Subcutaneous adipose tissue (tissue), 4 donors: Measurements from ENCODE around the gene PTPRCAP. TPM values are rescaled to one million over a fixed set of nuclear protein-coding genes. Genes with fewer than 3 reads are reported as not detected.

Experiments used
- CTCF ChIP-seq: fragments of 450-650 bp; IDR thresholded peaks from one replicate; pipeline ENCODE4 v1.5.1; 2016; ENCODE audit warnings: low read depth, mild to moderate bottlenecking, control low read depth, antibody characterized with exemption, moderate library complexity
- total RNA-seq, 4 donors: library from RNA; depleted of rRNA; stranded (reverse); fragments of >200 nt; gene quantifications; one replicate each; pipeline ENCODE4 v1.1.0, GENCODE V29; 2016

PTPRCAP gene
- total RNA-seq, 4 donors from 2014 or later, result 1.7 to 6.7 (median 3.5) TPM

DNA sequence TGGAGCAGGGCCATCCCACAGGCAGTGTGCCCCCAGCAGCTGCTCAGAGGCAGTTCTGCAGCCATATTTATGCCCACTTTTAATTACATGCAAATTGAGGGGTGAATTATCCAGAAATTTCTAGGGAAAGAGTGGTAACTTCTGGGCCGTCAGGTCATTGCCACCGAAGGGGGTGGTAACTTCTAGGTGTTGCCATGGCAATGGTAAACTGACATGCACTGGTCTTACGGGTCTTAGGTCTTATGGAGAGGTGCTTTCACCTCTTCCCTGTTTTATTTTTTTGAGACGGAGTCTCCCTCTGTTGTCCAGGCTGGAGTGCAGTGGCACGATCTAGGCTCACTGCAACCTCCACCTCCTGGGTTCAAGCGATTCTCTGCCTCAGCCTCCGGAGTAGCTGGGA, 35.4 kb upstream of the PTPRCAP start:
- no peak for TF ChIP-seq CTCF

- no peak for TF ChIP-seq CTCF
Observed at GRCh38 chr11:67470337-67471002, 33.0 kb upstream of the PTPRCAP start.

DNA sequence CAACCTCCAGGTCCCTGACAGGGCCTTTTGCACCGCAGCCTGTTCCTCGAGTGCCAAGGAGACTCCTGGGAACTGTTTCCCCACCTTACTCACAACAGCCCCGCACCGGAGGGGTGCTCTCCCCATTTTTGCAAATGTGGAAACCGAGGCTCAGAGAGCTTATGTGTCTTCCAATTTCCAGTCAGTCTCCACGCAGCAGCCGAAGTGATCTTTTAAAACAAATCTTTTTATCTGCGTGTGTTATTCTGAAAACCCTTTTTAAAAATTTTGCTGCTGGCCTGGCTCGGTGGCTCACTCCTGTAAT, 32.0 kb upstream of the PTPRCAP start:
- TF ChIP-seq CTCF, result no peak

DNA sequence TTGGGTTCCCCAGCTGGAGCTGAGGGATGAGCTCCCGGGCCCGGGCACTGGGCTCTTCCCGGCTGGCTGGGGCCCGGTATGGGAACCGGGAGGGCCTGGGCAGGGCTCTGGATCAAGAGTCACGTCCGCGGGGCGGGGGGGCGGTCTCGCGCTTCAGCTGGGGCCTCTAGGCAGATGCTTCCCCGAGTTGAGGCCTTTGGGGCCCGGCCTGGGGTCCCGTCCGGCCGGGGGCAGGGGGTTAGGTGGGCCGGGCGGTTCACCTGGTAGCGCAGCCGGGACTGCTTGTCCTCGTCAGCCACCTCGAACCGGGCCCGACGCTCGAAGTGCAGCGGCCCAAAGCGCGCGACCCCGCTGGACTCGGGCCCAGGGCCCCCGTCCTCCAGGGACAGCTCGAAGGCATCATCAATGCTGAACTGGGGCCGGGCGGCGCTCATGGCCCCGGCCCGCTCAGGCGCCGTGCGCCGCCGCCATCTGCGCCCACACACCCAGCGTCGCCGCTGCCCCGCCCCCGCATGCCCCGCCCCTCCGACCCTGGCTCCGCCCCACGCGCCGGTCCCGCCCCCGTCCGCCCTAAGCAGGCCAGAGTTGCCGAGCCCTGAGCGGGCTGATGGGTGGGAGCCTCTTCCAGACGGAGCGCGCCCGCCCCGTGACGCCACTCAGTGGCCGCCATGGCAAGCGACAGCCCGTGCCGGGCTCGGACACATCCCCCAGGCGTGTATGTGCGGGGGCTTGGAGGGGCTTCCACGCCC, 31.5 kb upstream of the PTPRCAP start, which contains the start of gene TMEM134:
TMEM134 (minus strand) TSS at position 493 of the 749 bp plus-strand sequence; CDS start at position 434, 59 bp downstream.
- no peak for TF ChIP-seq CTCF

- TF ChIP-seq CTCF, result no peak
Observed at GRCh38 chr11:67468456-67468758, 30.9 kb upstream of the PTPRCAP start.

GRCh38 chr11:67468056-67468455, 30.6 kb upstream of the PTPRCAP start:
- no peak for TF ChIP-seq CTCF

- no peak for TF ChIP-seq CTCF
Observed at GRCh38 chr11:67466962-67467771, 29.7 kb upstream of the PTPRCAP start.
